Fibroblast of lung (primary cell): ENCODE results near the gene DAAM1. TPM values are rescaled to one million over a fixed set of nuclear protein-coding genes. Genes with fewer than 3 reads are reported as not detected.
A peak's percentile ranks its signal among the peaks of the same experiment; 100 is the strongest.

Source experiments
- DNase-seq, 2 donors: peaks; one replicate each; pipeline versions ENCODE4 v3.0.0 to v3.0.0-alpha.2; 2010; ENCODE audit warnings: low read depth in 2 of 2
- H2AFZ ChIP-seq: 2 replicates; pipeline ENCODE4 v1.5.1; 2012; ENCODE audit warnings: low read length, control low read depth, inconsistent platforms
- H3K27ac ChIP-seq: 2 replicates; pipeline ENCODE4 v1.5.1; 2011; ENCODE audit warnings: low read length, control low read depth; ENCODE audit not compliant: insufficient read depth
- H3K27me3 ChIP-seq: 2 replicates; pipeline ENCODE4 v1.5.1; 2011; ENCODE audit warnings: mild to moderate bottlenecking, low read length; ENCODE audit not compliant: control insufficient read depth, insufficient read depth
- H3K36me3 ChIP-seq: 2 replicates; pipeline ENCODE4 v1.5.1; 2011; ENCODE audit warnings: low read length; ENCODE audit not compliant: control insufficient read depth, insufficient read depth
- H3K4me1 ChIP-seq: 2 replicates; pipeline ENCODE4 v1.5.1; 2011; ENCODE audit warnings: low read length; ENCODE audit not compliant: control insufficient read depth, insufficient read depth; ENCODE audit errors: extremely low read depth
- H3K4me2 ChIP-seq: 2 replicates; pipeline ENCODE4 v1.5.1; 2011; ENCODE audit warnings: low read length, control low read depth; ENCODE audit not compliant: insufficient read depth; ENCODE audit errors: extremely low read depth
- H3K4me3 ChIP-seq, 4 experiments: fragments of 200-600 bp in 1 of 4; sonication (generic) in 1 of 4; replicated peaks in 1 of 4; 2 replicates each; pipeline ENCODE4 v1.5.1; 2011 to 2016; ENCODE audit warnings: low read length in 4 of 4, low read depth in 3 of 4, mild to moderate bottlenecking in 3 of 4, control low read depth in 2 of 4, inconsistent platforms in 1 of 4, mixed read lengths in 1 of 4; ENCODE audit not compliant: insufficient read depth in 1 of 4; ENCODE audit errors: control extremely low read depth in 1 of 4
- H3K79me2 ChIP-seq: 2 replicates; pipeline ENCODE4 v1.5.1; 2012; ENCODE audit warnings: mild to moderate bottlenecking, low read length, inconsistent platforms; ENCODE audit not compliant: control insufficient read depth, insufficient read depth
- H3K9ac ChIP-seq: 2 replicates; pipeline ENCODE4 v1.5.1; 2011; ENCODE audit warnings: mild to moderate bottlenecking, low read length, control low read depth; ENCODE audit not compliant: insufficient read depth
- H3K9me3 ChIP-seq: 2 replicates; pipeline ENCODE4 v1.5.1; 2012; ENCODE audit warnings: low read depth, low read length; ENCODE audit not compliant: control insufficient read depth, insufficient read depth
- H4K20me1 ChIP-seq: 2 replicates; pipeline ENCODE4 v1.5.1; 2011; ENCODE audit warnings: low read length; ENCODE audit not compliant: control insufficient read depth, insufficient read depth; ENCODE audit errors: extremely low read depth
- EZH2 ChIP-seq: IDR thresholded peaks from 2 replicates; pipeline ENCODE4 v1.5.1; 2012; ENCODE audit warnings: low read length, control low read depth, mild to moderate bottlenecking; ENCODE audit errors: missing control alignments
- polyA plus RNA-seq, 2 donors: library from polyadenylated mRNA; depleted of rRNA in 1 of 2; stranded (reverse) in 1 of 2; unstranded in 1 of 2; fragments of >200 nt; gene quantifications; 2 replicates each; pipeline ENCODE4 v1.2.1, GENCODE V29; 2011 to 2012; ENCODE audit warnings: missing spikeins in 1 of 2
- total RNA-seq: library from RNA; depleted of rRNA; stranded (reverse); fragments of >200 nt; gene quantifications from 2 replicates; pipeline ENCODE4 v1.2.1, GENCODE V29; 2014
- TF ChIP-seq, protein P1 (sequence below), 2 donors: IDR thresholded peaks in 1 of 2; conservative IDR thresholded peaks in 1 of 2; 1 replicate in 1 of 2; 2 replicates in 1 of 2; pipeline ENCODE4 v1.5.1; 2011 to 2012; ENCODE audit warnings: low read length in 2 of 2, control low read depth in 1 of 2, inconsistent platforms in 1 of 2, low read depth in 1 of 2, mild to moderate bottlenecking in 1 of 2

Gene DAAM1
- total and polyA plus RNA-seq, 2 donors (not counting 1 experiment from before 2014, with no cell fraction given) = 15.5 to 36.3 TPM

DNA sequence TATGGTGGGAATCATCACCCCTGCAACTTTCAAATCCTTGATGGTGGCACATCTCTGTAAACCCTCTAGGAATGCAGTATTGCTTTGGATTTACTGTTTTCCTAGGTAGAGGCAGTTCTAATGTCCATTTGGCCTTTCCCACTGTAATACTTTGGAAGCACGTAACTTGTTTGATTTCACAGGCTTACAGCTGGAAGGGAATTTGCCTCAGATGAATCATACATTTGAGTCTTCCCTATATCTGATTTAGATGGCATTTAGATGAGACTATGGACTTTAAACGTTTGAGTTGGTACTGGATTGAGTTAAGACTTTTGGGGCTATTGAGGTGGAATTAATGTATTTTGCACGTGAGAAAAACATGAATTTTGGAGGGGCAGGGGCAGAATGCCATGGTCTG lies 35.9 kb downstream of the DAAM1 start:
- Histone ChIP-seq H3K9ac (no peak overlapping the region), H3K79me2 (peaks cover 1% of the 10 kb centered on the region), H3K4me3 (no peak overlapping the region), H2AFZ (no peak overlapping the region), H3K36me3 (no peaks in the 10 kb centered on the region), H3K9me3 (no peaks in the 10 kb centered on the region), H3K4me2 (no peak overlapping the region), H3K27ac (no peak overlapping the region), H3K4me1 (no peaks in the 10 kb centered on the region), H4K20me1 (no peaks in the 10 kb centered on the region), H3K27me3 (no peaks in the 10 kb centered on the region)
- DNase-seq = peak in 1 of 2 donors; percentile 58
- TF ChIP-seq, protein P1, sequence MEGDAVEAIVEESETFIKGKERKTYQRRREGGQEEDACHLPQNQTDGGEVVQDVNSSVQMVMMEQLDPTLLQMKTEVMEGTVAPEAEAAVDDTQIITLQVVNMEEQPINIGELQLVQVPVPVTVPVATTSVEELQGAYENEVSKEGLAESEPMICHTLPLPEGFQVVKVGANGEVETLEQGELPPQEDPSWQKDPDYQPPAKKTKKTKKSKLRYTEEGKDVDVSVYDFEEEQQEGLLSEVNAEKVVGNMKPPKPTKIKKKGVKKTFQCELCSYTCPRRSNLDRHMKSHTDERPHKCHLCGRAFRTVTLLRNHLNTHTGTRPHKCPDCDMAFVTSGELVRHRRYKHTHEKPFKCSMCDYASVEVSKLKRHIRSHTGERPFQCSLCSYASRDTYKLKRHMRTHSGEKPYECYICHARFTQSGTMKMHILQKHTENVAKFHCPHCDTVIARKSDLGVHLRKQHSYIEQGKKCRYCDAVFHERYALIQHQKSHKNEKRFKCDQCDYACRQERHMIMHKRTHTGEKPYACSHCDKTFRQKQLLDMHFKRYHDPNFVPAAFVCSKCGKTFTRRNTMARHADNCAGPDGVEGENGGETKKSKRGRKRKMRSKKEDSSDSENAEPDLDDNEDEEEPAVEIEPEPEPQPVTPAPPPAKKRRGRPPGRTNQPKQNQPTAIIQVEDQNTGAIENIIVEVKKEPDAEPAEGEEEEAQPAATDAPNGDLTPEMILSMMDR (conservative IDR thresholded peaks at IDR 0.05 in 1 of 2, IDR thresholded peaks at IDR 0.05 in 1 of 2; ENCODE audit: low read depth in 1 of 2, low read length in 2 of 2) = no peak
- no peak for TF ChIP-seq EZH2

DNA sequence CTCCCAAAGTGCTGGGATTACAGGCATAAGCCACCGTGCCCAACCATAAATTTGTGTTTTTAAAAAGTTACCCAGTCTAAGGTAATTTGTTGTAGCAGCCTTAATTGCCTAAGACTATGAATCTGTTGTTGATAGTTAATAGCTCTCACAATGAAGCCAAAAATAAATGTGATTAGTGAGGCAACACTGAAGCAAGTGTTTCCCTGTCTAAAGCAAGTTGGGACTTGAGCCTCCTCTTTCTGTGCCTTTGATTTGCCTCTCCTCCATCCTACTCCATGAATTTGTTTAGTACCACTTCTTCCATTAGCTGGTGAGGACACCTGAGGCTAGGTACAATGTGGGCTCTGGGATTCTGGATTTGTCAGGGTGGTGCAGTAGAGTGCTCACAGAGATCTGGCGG lies 36.8 kb downstream of the DAAM1 start:
- no peaks in the 10 kb centered on the region for H3K36me3 ChIP-seq
- peaks cover 1% of the 10 kb centered on the region for H3K79me2 ChIP-seq
- DNase-seq = no peak
- H2AFZ ChIP-seq = no peak overlapping the region
- no peaks in the 10 kb centered on the region for H3K4me1 ChIP-seq
- H3K9me3 ChIP-seq = no peaks in the 10 kb centered on the region
- no peak overlapping the region for H3K27ac ChIP-seq
- no peak overlapping the region for H3K9ac ChIP-seq
- H3K27me3 ChIP-seq = no peaks in the 10 kb centered on the region
- no peak overlapping the region for H3K4me2 ChIP-seq
- no peak overlapping the region for H3K4me3 ChIP-seq
- H4K20me1 ChIP-seq = no peaks in the 10 kb centered on the region
- TF ChIP-seq EZH2 = no peak
- TF ChIP-seq, protein P1 (conservative IDR thresholded peaks at IDR 0.05 in 1 of 2, IDR thresholded peaks at IDR 0.05 in 1 of 2; ENCODE audit: low read depth in 1 of 2, low read length in 2 of 2) = no peak

DNA sequence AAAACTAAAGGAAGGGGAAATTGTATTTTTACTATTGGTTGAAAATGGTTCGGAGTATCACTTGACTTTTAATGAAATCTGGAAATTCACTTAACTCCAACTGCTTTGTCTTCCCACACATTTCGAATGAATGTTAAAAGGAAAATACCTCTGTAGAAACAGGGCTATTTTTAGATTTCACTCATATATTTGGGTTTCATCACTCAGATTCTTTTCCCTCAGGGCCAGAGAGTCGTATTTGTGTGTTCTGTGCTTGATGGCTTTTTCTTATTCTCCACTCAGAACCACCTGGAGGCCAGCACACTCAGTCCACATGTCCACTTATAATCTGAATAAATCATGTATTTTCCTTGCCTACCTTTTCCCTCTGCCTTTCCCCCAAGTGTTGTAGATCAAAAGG lies 40.0 kb downstream of the DAAM1 start:
- peaks cover 1% of the 10 kb centered on the region for H3K79me2 ChIP-seq
- no peak overlapping the region for H2AFZ ChIP-seq
- no peak overlapping the region for H3K27ac ChIP-seq
- no peak overlapping the region for H3K9ac ChIP-seq
- H3K27me3 ChIP-seq = no peaks in the 10 kb centered on the region
- TF ChIP-seq, protein P1 (conservative IDR thresholded peaks at IDR 0.05 in 1 of 2, IDR thresholded peaks at IDR 0.05 in 1 of 2; ENCODE audit: low read depth in 1 of 2, low read length in 2 of 2) = no peak
- no peak for TF ChIP-seq EZH2
- H4K20me1 ChIP-seq = no peaks in the 10 kb centered on the region
- no peaks in the 10 kb centered on the region for H3K36me3 ChIP-seq
- peak in 1 of 2 donors; percentile 62 for DNase-seq
- H3K4me1 ChIP-seq = no peaks in the 10 kb centered on the region
- H3K4me2 ChIP-seq = no peak overlapping the region
- H3K4me3 ChIP-seq = no peak overlapping the region
- H3K9me3 ChIP-seq = no peaks in the 10 kb centered on the region
